Measurements from ENCODE around the gene TPRG1L.
A peak's percentile ranks its signal among the peaks of the same experiment; 100 is the strongest.

TPRG1L gene

GRCh38 chr1:3649342-3650247 lies 24.8 kb downstream of the TPRG1L start, which contains the start of gene WRAP73:
Gene WRAP73 (minus strand): TSS chr1:3650103. CDS start chr1:3649999, 104 bp downstream.
- peak; percentile 73 for DNase-seq

GRCh38 chr1:3650248-3651025 lies 25.6 kb downstream of the TPRG1L start:
- no peak for DNase-seq

DNA sequence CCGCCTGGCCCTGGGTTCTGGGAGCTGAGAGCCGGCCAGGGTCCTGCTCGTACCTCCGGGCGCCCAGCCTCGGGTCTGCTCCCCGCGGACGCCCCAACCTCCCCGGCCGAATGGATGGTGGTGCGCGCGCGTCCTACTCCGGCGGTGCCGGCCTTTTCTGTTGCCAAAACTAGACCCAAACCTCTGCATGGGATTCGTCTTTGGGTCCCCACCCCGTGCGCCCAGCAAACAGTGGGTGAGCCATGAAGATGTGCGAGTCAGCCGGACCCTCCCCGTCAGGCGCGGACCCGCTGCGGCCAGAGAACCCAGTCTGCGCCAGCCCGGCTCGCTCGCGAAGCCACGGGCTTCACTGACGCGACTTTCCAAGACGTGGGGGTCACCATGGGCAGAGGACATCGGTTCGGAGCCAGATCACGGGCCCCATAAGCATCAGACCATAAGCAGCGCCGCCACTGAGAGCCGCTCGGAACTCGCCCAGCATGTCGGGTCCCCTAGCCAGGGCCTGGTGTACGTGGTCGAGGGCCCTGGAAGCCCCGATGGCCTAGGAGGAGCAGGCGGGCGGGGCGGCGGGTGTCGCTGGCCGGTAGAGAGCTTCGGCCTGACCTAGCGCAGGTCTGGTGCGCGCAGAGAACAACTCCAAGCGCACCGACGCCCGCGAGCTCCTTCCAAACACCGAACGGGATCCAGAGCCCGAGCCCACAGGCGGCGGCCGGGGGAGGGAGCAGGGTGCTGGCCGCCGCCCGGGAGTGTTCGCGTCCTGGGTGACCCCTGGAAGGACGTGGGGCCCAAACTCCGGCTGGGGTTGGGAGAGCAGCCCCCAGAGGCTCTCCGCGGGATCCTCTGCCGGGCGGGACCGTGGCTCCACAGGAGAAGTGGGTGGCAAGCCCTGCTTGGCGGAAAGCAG lies 26.5 kb downstream of the TPRG1L start:
- DNase-seq = no peak

- peak; percentile 10 for DNase-seq
These were observed 27.2 kb downstream of the TPRG1L start, which contains the start of gene TP73 for GRCh38 chr1:3651930-3652547. Gene TP73 (plus strand): TSS chr1:3652516. CDS start chr1:3682366, 29,850 bp downstream.

- DNase-seq = peak; percentile 21
These were observed 27.9 kb downstream of the TPRG1L start for GRCh38 chr1:3652548-3653285.

GRCh38 chr1:3653286-3653618 lies 28.4 kb downstream of the TPRG1L start:
- DNase-seq = no peak

DNA sequence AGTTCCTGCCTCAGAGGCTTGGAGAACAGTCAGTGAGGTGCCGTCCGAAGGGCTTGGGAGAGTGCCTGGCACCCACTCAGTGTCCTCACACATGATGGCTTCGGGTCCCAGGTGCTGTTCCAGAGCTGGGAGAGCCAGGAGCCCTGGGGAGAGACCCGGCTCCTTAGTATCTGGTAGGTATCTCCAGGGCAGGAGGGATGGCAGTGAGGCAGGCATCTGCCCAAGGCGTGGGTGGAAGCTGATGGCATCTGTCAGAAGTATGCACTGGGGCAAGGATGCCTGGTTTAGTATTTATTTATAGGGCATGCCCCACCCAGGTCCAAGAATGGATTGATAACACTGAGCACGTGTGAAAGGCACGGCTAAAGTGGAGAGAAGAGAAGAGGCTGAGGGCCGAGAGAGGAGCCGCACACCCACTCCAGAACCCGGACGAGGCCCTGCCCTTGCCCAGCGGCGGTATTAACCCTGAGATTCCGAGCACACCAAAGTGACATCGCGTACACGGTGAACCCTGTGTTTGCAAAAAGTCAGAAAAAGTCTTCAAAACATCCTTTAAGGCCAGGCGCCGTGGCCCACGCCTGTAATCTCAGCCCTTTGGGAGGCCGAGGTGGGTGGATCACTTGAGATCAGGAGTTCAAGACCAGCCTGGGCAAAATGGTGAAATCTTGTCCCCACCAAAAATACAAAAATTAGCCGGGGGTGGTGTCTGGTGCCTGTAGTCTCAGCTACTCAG lies 29.9 kb downstream of the TPRG1L start:
- DNase-seq = no peak

GRCh38 chr1:3656450-3657095 lies 31.8 kb downstream of the TPRG1L start:
- no peak for DNase-seq

- DNase-seq = no peak
These were observed 32.3 kb downstream of the TPRG1L start for GRCh38 chr1:3657096-3657475.

GRCh38 chr1:3657578-3658230 lies 32.9 kb downstream of the TPRG1L start:
- no peak for DNase-seq

DNA sequence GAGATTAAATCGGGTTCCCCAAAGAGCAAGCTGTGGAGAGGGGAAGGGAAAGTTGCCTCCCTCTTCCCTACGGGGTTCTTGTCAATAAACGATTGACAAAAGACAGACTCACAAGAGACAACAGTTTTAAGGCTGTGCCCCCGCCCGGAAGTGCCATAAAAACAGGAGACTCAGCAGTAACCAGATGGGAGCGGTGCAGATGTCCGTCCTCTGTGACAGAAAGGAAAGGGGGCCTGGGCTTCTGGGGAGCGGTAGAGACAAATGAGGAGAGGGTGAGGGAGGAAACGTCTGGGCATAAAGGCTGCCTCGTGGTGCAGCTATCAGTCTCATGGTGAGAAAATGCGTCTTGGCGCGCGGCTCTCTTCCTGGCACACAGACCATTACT lies 33.4 kb downstream of the TPRG1L start:
- DNase-seq = no peak

DNA sequence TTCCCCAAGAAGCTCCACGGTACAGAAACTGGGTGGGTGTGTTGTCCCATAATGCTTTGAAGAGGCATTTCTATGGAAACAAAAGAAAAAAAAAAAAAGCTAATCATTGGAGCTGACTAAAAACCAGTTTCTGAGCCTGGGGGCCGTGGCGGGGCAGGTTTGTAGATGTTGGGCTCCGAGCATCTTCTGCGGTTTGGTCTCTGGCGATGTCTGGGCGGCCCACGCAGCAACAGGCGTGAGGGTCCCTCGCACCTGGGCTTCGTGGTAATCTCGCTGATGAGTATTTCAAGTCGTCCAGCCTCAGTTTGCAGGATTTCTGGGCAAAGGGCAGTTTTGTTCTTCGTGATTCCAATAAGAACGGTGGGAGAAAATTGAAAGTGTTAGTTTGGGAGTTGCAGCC lies 34.3 kb downstream of the TPRG1L start:
- no peak for DNase-seq

- DNase-seq = no peak
These were observed 35.9 kb downstream of the TPRG1L start for GRCh38 chr1:3660704-3661103.

DNA sequence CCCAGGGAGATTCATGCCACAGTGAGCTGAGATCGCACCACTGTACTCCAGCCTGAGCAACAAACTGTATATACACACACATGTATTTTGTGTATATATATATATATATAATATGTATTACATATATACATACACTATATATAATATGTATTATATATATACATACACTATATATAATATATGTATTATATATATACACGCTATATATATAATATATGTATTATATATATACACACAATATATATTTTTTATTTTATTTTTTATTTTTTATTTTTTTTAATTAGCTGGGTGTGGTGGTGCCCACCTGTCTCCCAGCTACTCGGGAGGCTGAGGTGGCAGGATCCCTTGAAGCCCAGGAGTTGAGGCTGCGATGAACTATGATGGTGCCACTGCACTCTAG lies 36.8 kb downstream of the TPRG1L start:
- DNase-seq = no peak

DNA sequence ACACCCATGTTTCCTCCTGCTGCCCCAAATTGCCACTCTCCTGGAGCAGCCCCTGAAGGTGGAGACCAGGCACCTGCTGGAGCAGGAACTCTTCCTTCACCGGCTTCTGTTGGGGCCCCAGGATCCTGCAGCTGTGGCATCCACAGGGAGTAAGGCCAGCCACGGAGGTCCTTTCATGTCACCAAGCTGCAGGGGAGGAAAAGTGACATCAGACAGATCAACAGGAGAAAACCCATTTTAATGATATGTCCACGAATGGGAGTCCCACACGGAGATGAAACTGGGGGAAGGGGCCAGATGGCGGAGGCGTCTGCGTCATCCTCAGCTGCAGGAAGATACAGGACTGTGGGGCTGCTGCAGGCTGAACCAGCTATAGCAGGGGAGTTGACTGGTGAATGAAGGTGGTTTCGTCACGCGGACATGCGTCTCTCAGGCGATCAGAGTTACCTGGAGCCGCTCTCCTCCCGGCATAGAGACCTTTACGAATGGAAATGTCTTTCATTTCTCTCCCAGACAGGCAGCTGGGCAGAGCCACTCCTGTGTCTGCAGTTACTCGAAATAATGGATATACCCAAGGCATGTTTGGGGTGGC lies 37.4 kb downstream of the TPRG1L start:
- DNase-seq = no peak

GRCh38 chr1:3663999-3664699 lies 39.3 kb downstream of the TPRG1L start:
- no peak for DNase-seq

GRCh38 chr1:3664700-3665375 lies 40.0 kb downstream of the TPRG1L start:
- DNase-seq = no peak

DNA sequence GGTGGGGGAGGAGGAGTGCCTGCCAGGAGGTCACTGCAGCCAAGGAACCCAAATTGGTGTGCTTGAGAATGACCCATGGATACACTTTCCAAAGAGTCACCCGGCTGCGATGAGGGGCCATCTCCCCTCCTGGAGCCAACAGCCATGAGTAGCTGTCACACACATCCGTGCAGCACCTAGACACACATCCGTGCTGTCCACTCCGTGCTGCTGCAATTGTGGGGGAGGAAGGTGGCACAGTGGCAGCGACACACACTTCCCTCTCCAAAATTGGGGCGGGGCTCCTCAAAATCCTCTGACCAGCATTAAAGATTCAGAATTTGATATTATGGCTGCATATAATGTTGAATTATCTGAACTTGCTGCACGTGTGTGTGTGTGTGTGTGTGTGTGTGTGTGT lies 43.3 kb downstream of the TPRG1L start:
- DNase-seq = peak; percentile 15

All from NCI-H1092 treated with DMSO at 0.1 percent for 48 hours (cell line).